ENCODE measurements around the gene INTS2. TPM values are rescaled to one million over a fixed set of nuclear protein-coding genes. Genes with fewer than 3 reads are reported as not detected.

The INTS2 gene
- total RNA-seq, 1 experiment from 2014 or later: 20.8 TPM

DNA sequence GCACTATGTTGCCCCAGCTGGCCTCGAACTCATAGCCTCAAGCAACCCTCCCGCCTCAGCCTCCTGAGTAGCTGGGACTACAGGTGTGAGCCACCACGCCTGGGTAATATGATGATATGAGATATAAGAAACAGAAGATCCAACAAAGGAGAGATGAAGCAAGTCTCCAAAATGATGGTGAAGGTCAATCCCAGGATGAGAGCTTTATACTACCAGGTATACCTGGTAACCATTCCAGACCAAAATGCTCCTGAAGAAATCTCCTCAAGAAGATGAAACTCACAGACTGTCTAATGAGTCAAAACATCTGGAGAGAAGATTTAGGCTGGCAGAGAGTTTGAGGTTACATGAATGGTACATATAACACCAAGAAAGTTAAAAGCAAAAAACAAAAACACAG, 24.5 kb downstream of the INTS2 start:
- no peak overlapping the region for H2AFZ ChIP-seq (ENCODE audit: low read length)
- H2BK15ac ChIP-seq (ENCODE audit: low read depth, low read length): no peak overlapping the region
- no peak overlapping the region for H4K8ac ChIP-seq (replicated peaks; ENCODE audit: insufficient read length, low read depth, low read length)
- H4K20me1 ChIP-seq (ENCODE audit: control insufficient read depth, insufficient read depth, insufficient read length): no peaks in the 10 kb centered on the region
- H3K18ac ChIP-seq (ENCODE audit: insufficient read length, low read depth, low read length): no peak overlapping the region
- H3K23ac ChIP-seq (ENCODE audit: insufficient read length, low read depth, low read length): no peak overlapping the region
- no peak overlapping the region for H3K4ac ChIP-seq (ENCODE audit: low read depth, low read length)
- Mint-ChIP-seq H3K27ac (no peak overlapping the region), H3K4me1 (no peaks in the 10 kb centered on the region), H3K27me3 (ENCODE audit: low read depth) (no peaks in the 10 kb centered on the region), H3K9me3 (no peaks in the 10 kb centered on the region), H3K36me3 (ENCODE audit: insufficient read depth in 1 of 3, low read depth in 3 of 3) (peaks cover 18 to 58% (median 52%) of the 10 kb centered on the region in 3 experiments; a peak in 6 of 7 replicates), H3K4me3 (no peak overlapping the region)
- TF ChIP-seq, protein P1, sequence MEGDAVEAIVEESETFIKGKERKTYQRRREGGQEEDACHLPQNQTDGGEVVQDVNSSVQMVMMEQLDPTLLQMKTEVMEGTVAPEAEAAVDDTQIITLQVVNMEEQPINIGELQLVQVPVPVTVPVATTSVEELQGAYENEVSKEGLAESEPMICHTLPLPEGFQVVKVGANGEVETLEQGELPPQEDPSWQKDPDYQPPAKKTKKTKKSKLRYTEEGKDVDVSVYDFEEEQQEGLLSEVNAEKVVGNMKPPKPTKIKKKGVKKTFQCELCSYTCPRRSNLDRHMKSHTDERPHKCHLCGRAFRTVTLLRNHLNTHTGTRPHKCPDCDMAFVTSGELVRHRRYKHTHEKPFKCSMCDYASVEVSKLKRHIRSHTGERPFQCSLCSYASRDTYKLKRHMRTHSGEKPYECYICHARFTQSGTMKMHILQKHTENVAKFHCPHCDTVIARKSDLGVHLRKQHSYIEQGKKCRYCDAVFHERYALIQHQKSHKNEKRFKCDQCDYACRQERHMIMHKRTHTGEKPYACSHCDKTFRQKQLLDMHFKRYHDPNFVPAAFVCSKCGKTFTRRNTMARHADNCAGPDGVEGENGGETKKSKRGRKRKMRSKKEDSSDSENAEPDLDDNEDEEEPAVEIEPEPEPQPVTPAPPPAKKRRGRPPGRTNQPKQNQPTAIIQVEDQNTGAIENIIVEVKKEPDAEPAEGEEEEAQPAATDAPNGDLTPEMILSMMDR (conservative IDR thresholded peaks at IDR 0.05): no peak
- H3K9ac ChIP-seq (ENCODE audit: extremely low read depth, insufficient read length, low read length): no peak overlapping the region
- no peak overlapping the region for H3K56ac ChIP-seq (ENCODE audit: insufficient read length, low read depth, low read length)
- H3K79me2 ChIP-seq (ENCODE audit: insufficient read depth, low read length): no peaks in the 10 kb centered on the region
- H2BK5ac ChIP-seq (ENCODE audit: insufficient read length, low read length): no peak overlapping the region
- no peak overlapping the region for H3K14ac ChIP-seq (ENCODE audit: insufficient read depth, low read length)
- WGBS (ENCODE audit: extremely low coverage, insufficient read length, low lambda C conversion rate): no CpG with 5 or more reads among the region's 3 CpGs
- H4K5ac ChIP-seq (ENCODE audit: insufficient read length, low read depth, low read length): no peak overlapping the region
- no peak overlapping the region for H2BK120ac ChIP-seq (ENCODE audit: low read depth, low read length, poor library complexity, severe bottlenecking)
- no peak overlapping the region for H2BK12ac ChIP-seq (ENCODE audit: insufficient read length, low read depth, low read length)
- no peaks in the 10 kb centered on the region for H3K79me1 ChIP-seq (ENCODE audit: insufficient read depth, low read depth, low read length, poor library complexity, severe bottlenecking)
- H3T11ph ChIP-seq (ENCODE audit: low read length): no peak overlapping the region
- no peaks in the 10 kb centered on the region for H3K27me3 ChIP-seq (ENCODE audit: insufficient read depth, low read length)
- H4K91ac ChIP-seq (ENCODE audit: insufficient read length, low read depth, low read length): no peak overlapping the region
- H3K4me1 ChIP-seq (ENCODE audit: insufficient read depth, low read length): no peaks in the 10 kb centered on the region
- no peak for DNase-seq
- no peak overlapping the region for H2BK20ac ChIP-seq (ENCODE audit: low read depth, low read length, poor library complexity, severe bottlenecking)
- H2AK5ac ChIP-seq (ENCODE audit: insufficient read length, low read length): no peak overlapping the region
- no peak overlapping the region for H3K4me2 ChIP-seq (ENCODE audit: insufficient read depth, insufficient read length, low read length)
- H3K9me3 ChIP-seq (ENCODE audit: control insufficient read depth, low read depth, low read length): no peaks in the 10 kb centered on the region
- H3K27ac ChIP-seq (ENCODE audit: insufficient read length, low read depth, low read length): no peak overlapping the region
- H3K23me2 ChIP-seq (ENCODE audit: insufficient read length, low read depth, low read length, poor library complexity, severe bottlenecking): no peaks in the 10 kb centered on the region
